T-helper 1 cell treated with Interleukin-12 subunit alpha and Interleukin-12 subunit beta and Interleukin-4 antibody, amounts not matched to agents 30 μg/mL and 1 μg/mL, for 36 hours (primary cell): ENCODE data around the gene ARHGAP28.

Source experiments
- H3K27ac Mint-ChIP-seq: one replicate; pipeline ENCODE4 v1.8.0; 2021; ENCODE audit warnings: mild to moderate bottlenecking, mixed read lengths
- H3K27me3 Mint-ChIP-seq: one replicate; pipeline ENCODE4 v1.8.0; 2021; ENCODE audit warnings: low read depth, mixed read lengths
- H3K36me3 Mint-ChIP-seq: one replicate; pipeline ENCODE4 v1.8.0; 2021; ENCODE audit warnings: low read depth, mixed read lengths
- H3K4me1 Mint-ChIP-seq: one replicate; pipeline ENCODE4 v1.8.0; 2021; ENCODE audit warnings: low read depth, mixed read lengths
- H3K4me3 Mint-ChIP-seq: one replicate; pipeline ENCODE4 v1.8.0; 2021; ENCODE audit warnings: mild to moderate bottlenecking, moderate library complexity, mixed read lengths
- H3K9me3 Mint-ChIP-seq: one replicate; pipeline ENCODE4 v1.8.0; 2021; ENCODE audit warnings: mixed read lengths

Gene ARHGAP28

DNA sequence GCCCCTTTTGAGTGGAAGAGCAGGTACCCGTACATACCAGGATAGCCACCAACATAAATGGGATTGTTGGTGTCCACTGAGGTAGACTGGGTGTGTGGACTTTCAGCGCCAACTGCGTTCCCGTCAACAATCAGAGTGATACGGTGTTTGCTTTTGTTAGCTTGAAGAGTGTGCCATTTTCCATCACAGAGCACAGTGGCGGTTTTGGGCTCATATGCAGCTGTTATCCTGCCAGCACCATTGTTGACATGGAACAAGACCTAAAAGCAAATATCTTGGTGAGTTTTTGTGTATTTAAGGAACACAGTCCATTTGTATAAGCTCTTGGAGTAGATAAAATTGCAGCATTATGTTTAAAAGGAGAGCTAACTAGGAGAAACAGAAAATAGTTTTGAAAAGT is 213.6 kb downstream of the ARHGAP28 start:
- no peaks in the 10 kb centered on the region for H3K4me1 Mint-ChIP-seq
- H3K9me3 Mint-ChIP-seq, result peaks cover 3% of the 10 kb centered on the region
- no peak overlapping the region for H3K27ac Mint-ChIP-seq
- no peaks in the 10 kb centered on the region for H3K36me3 Mint-ChIP-seq
- no peak overlapping the region for H3K4me3 Mint-ChIP-seq
- H3K27me3 Mint-ChIP-seq, result no peaks in the 10 kb centered on the region

DNA sequence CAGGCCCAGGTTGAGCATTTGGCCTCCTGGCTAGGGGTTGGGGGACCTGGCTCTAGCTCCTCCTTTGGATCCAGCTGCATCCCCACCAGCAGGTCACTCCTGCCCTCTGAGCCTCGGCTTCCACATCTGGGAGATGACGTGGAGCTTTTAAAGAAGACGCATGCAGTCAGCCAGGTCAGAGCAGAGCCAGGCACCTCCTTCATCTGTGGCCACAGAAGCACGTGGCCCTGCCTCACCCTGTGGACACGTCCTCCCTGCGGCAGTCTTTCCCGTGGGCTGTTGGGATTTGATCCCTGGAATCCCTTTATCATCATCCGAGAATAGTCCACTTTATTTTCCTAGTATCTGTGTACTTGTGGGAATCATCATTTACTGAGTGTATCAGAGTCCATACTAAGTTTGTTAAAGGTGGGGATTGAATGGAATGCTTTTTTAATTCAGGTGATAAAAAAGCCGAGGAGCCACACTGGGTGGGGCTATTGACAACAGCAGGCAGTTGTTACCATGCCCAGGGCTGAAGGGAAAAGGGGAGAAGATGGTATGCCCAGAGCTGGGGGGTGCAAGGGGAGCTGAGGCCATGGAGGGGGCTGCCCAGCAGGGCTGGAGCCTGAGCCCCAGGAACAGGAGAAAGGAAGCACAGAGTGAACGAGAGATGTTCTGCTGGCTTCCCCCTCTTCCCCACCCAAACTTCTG is 218.0 kb downstream of the ARHGAP28 start:
- no peak overlapping the region for H3K4me3 Mint-ChIP-seq
- H3K36me3 Mint-ChIP-seq, result no peaks in the 10 kb centered on the region
- H3K27me3 Mint-ChIP-seq, result no peaks in the 10 kb centered on the region
- H3K27ac Mint-ChIP-seq, result no peak overlapping the region
- no peaks in the 10 kb centered on the region for H3K4me1 Mint-ChIP-seq
- peaks cover 12% of the 10 kb centered on the region for H3K9me3 Mint-ChIP-seq

DNA sequence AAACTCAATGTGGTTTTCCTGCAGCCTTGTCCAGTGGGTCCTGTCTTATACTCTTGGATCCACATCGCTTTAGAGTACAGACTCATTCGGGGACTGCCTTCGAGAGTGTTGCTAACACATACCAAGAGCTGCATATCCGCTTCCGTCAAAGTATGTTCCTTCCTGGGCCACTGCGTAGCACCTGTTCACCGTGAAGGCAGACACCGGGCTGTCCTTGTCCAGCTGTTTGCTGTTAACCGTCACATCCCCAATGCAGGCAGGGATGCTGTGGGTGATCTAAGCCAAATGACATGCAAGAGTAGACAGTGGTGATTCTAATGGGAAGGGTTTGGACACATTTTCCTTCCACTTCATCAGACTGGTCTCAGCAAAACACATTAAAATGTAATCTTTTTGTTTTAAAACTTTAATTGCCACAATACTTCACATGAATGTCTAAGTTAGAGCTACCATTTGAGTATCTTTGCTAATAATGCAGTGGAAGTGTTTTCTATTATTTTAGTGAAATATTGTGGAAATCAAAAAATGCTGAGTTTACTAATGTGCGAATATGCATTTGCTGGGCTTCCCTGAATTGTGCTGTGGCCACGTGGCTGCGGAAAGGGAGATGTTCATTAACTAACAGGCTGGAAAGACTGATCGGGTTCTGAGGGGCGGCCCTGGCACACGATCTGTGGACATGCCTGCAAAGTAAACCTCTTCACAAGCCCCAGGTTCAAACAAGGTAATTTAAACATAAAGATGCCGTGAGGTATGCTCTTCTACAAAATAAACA is 219.0 kb downstream of the ARHGAP28 start:
- Mint-ChIP-seq H3K27me3 (no peaks in the 10 kb centered on the region), H3K4me3 (no peak overlapping the region), H3K9me3 (peaks cover 12% of the 10 kb centered on the region), H3K36me3 (no peaks in the 10 kb centered on the region), H3K4me1 (no peaks in the 10 kb centered on the region), H3K27ac (no peak overlapping the region)

- no peaks in the 10 kb centered on the region for H3K4me1 Mint-ChIP-seq
- H3K9me3 Mint-ChIP-seq, result peaks cover 12% of the 10 kb centered on the region
- H3K36me3 Mint-ChIP-seq, result no peaks in the 10 kb centered on the region
- H3K27me3 Mint-ChIP-seq, result no peaks in the 10 kb centered on the region
- no peak overlapping the region for H3K4me3 Mint-ChIP-seq
- H3K27ac Mint-ChIP-seq, result no peak overlapping the region
These were observed 220.5 kb downstream of the ARHGAP28 start for GRCh38 chr18:6949800-6950586.

DNA sequence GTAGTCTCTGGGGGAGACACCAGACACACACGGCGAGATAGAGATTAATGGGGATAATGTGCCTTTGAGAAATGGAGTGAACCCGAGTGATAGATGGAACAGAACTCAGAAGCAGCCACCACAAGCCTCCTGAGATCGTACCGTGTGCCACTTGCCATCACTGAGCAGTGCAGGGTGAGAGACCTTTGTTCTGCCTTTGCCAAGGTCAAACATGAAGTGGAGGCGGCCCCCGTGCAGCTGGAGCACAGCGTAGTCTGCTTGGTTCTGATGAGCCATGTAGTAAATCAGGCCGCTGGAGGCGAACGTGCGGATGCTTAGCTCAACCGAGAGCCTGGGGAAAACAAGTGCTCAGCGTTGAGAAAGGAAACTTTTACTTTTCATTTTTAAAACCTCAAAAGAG is 221.1 kb downstream of the ARHGAP28 start:
- no peaks in the 10 kb centered on the region for H3K36me3 Mint-ChIP-seq
- H3K9me3 Mint-ChIP-seq, result peaks cover 12% of the 10 kb centered on the region
- H3K27me3 Mint-ChIP-seq, result no peaks in the 10 kb centered on the region
- no peak overlapping the region for H3K4me3 Mint-ChIP-seq
- no peaks in the 10 kb centered on the region for H3K4me1 Mint-ChIP-seq
- H3K27ac Mint-ChIP-seq, result no peak overlapping the region

DNA sequence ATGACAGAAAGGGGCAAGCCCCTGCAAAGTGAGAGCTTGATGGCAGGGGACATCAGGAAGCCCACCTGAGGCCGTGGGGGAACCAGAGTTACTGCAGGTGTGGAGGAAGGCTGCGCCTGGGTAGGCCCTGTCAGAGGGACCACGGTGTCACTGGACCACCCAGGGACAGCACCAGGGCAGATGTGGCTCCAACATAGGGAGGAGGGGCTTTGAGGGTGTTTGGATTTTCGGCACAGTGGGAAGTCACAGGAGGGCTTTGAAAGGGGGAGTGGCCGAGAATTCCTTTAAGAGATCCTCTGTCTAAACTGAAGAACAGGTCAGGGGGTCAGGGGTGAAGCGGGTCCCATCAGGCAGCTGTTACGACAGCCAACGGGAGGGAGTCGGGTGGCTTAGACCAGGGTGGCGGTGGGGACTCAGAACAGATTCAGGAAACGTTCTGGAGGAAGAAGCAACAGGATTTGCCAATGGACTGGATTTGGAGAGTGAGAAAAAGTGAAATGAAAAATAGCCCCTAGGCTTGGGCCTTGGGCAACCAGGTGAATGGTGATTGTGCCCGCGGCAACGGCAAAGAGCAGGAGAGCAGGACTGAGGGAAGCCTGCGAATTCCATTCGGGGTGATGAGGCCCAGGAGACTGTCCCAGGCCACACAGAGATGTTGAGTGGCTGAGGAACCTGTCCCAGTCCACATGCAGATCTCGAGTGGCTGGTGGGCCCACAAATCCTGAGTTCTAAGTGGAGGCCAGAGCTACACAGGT is 222.0 kb downstream of the ARHGAP28 start:
- no peak overlapping the region for H3K27ac Mint-ChIP-seq
- no peaks in the 10 kb centered on the region for H3K4me1 Mint-ChIP-seq
- no peaks in the 10 kb centered on the region for H3K27me3 Mint-ChIP-seq
- H3K9me3 Mint-ChIP-seq, result peaks cover 12% of the 10 kb centered on the region
- H3K36me3 Mint-ChIP-seq, result no peaks in the 10 kb centered on the region
- no peak overlapping the region for H3K4me3 Mint-ChIP-seq

GRCh38 chr18:6954501-6954900 is 225.0 kb downstream of the ARHGAP28 start:
- no peaks in the 10 kb centered on the region for H3K27me3 Mint-ChIP-seq
- no peak overlapping the region for H3K27ac Mint-ChIP-seq
- no peaks in the 10 kb centered on the region for H3K4me1 Mint-ChIP-seq
- peaks cover 9% of the 10 kb centered on the region for H3K9me3 Mint-ChIP-seq
- H3K36me3 Mint-ChIP-seq, result no peaks in the 10 kb centered on the region
- no peak overlapping the region for H3K4me3 Mint-ChIP-seq

GRCh38 chr18:6955304-6955703 is 225.8 kb downstream of the ARHGAP28 start:
- peaks cover 9% of the 10 kb centered on the region for H3K9me3 Mint-ChIP-seq
- H3K27me3 Mint-ChIP-seq, result no peaks in the 10 kb centered on the region
- H3K36me3 Mint-ChIP-seq, result no peaks in the 10 kb centered on the region
- no peak overlapping the region for H3K27ac Mint-ChIP-seq
- H3K4me3 Mint-ChIP-seq, result no peak overlapping the region
- no peaks in the 10 kb centered on the region for H3K4me1 Mint-ChIP-seq

DNA sequence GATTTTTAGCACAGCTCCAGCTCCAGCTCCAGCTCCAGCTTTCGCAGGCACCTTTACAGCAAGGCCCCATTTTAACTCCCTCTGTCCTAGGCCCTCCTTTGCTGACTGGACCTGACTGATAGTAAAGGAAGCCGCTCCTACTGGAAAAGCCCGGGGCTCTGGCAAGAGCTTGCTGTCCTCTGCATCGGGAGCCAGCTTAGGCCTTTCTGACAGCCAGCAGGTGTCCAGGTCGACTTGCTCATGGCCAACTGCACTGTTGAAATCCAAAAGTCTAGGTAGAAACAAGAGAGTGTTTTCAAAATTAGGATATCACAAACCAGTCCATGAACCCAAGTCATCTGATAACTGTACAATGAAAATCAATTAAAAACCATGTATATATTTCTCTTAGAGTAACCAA is 227.0 kb downstream of the ARHGAP28 start:
- H3K27me3 Mint-ChIP-seq, result no peaks in the 10 kb centered on the region
- H3K36me3 Mint-ChIP-seq, result no peaks in the 10 kb centered on the region
- H3K4me1 Mint-ChIP-seq, result no peaks in the 10 kb centered on the region
- H3K4me3 Mint-ChIP-seq, result no peak overlapping the region
- peaks cover 5% of the 10 kb centered on the region for H3K9me3 Mint-ChIP-seq
- H3K27ac Mint-ChIP-seq, result no peak overlapping the region

- Mint-ChIP-seq H3K36me3 (no peaks in the 10 kb centered on the region), H3K4me1 (no peaks in the 10 kb centered on the region), H3K27me3 (no peaks in the 10 kb centered on the region), H3K9me3 (peaks cover under 1% of the 10 kb centered on the region), H3K4me3 (no peak overlapping the region), H3K27ac (no peak overlapping the region)
These were observed 227.5 kb downstream of the ARHGAP28 start for GRCh38 chr18:6956999-6957398.

GRCh38 chr18:6959110-6959509 is 229.6 kb downstream of the ARHGAP28 start:
- Mint-ChIP-seq H3K4me1 (no peaks in the 10 kb centered on the region), H3K27ac (no peak overlapping the region), H3K4me3 (no peak overlapping the region), H3K27me3 (no peaks in the 10 kb centered on the region), H3K9me3 (no peaks in the 10 kb centered on the region), H3K36me3 (no peaks in the 10 kb centered on the region)

DNA sequence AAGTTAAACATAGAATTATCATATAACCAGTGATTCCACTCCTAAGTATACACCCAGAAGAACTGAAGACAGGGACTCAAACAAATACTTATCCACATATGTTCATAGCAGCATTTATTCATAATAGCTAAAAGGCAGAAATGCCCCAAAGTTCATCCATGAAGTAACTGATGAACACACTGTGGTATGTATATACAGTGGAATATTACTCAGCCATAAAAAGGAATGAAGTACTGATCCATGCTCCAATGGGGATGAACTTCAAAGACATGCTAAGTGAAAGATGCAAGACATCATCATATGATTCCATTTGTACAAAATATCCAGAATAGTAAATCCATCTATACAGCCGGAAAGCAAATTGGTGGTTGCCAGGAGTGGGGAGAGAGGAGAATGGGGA is 230.6 kb downstream of the ARHGAP28 start:
- H3K4me3 Mint-ChIP-seq, result no peak overlapping the region
- H3K9me3 Mint-ChIP-seq, result no peaks in the 10 kb centered on the region
- no peak overlapping the region for H3K27ac Mint-ChIP-seq
- no peaks in the 10 kb centered on the region for H3K36me3 Mint-ChIP-seq
- H3K4me1 Mint-ChIP-seq, result no peaks in the 10 kb centered on the region
- no peaks in the 10 kb centered on the region for H3K27me3 Mint-ChIP-seq

DNA sequence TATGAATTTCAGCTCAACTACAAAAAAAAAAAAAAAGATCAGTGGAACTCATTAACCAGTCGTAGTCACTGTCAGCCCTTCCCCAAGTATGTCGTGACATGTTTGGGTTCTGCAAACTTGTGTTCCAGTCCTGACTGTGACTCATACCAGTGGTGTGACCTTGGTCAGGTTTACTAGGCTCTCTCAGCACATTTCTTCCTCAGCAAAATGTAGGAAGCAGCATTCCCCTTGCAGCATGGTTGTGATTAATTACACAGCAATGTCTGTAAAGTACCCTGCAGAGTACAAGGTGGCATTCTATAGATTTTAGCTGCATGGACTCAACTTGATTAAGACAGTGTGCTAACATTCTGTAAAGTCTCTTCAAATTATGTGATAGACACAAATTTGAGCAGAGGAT is 231.1 kb downstream of the ARHGAP28 start:
- no peaks in the 10 kb centered on the region for H3K36me3 Mint-ChIP-seq
- H3K4me3 Mint-ChIP-seq, result no peak overlapping the region
- no peak overlapping the region for H3K27ac Mint-ChIP-seq

GRCh38 chr18:6961331-6961730 is 231.8 kb downstream of the ARHGAP28 start:
- no peak overlapping the region for H3K27ac Mint-ChIP-seq
- no peaks in the 10 kb centered on the region for H3K36me3 Mint-ChIP-seq
- H3K9me3 Mint-ChIP-seq, result no peaks in the 10 kb centered on the region
- H3K4me1 Mint-ChIP-seq, result no peaks in the 10 kb centered on the region
- H3K27me3 Mint-ChIP-seq, result no peaks in the 10 kb centered on the region
- H3K4me3 Mint-ChIP-seq, result no peak overlapping the region

More for the DNA sequence above, 231.1 kb downstream of the ARHGAP28 start:
- H3K27me3 Mint-ChIP-seq, result no peaks in the 10 kb centered on the region
- no peaks in the 10 kb centered on the region for H3K9me3 Mint-ChIP-seq
- no peaks in the 10 kb centered on the region for H3K4me1 Mint-ChIP-seq
